WTC11 (cell line): Measurements from ENCODE around the gene UFSP2. TPM values are rescaled to one million over a fixed set of nuclear protein-coding genes. Genes with fewer than 3 reads are reported as not detected.

Source experiments
- total RNA-seq: library from RNA; stranded (reverse); gene quantifications from 3 replicates; pipeline ENCODE4 v1.2.3, GENCODE V29; 2021

Gene UFSP2
- total RNA-seq, 1 experiment from 2014 or later: 30.8 TPM

Other genes with a start within 250 kb of the UFSP2 start
- 35.2 to 40.3 TPM (median 36.1 TPM) in 3 replicates for gene CFAP97, start 222.0 kb downstream of the UFSP2 start, total RNA-seq
- gene SNX25, start 216.4 kb downstream of the UFSP2 start, total RNA-seq: 16.9 to 20.9 TPM (median 19.1 TPM) in 3 replicates
- 0.33 to 0.69 TPM (median 0.39 TPM) in 3 replicates for gene LRP2BP, start 30.0 kb downstream of the UFSP2 start, total RNA-seq
- gene ANKRD37, start 29.1 kb downstream of the UFSP2 start, total RNA-seq: 3.0 to 6.5 TPM (median 5.6 TPM) in 3 replicates
- 2.1 to 2.9 TPM (median 2.2 TPM) in 3 replicates for gene CCDC110, start 45.8 kb upstream of the UFSP2 start, total RNA-seq
- gene PDLIM3, start 109.5 kb upstream of the UFSP2 start, total RNA-seq: 6.2 to 7.0 TPM (median 6.9 TPM) in 3 replicates